Mesothelial cell of epicardium (in vitro differentiated cells): ENCODE data around the gene XCL1. TPM values are rescaled to one million over a fixed set of nuclear protein-coding genes. Genes with fewer than 3 reads are reported as not detected.

Experiments
- DNase-seq, 2 experiments: peaks; one replicate each; pipeline ENCODE4 v3.0.0; 2021; ENCODE audit warnings: low spot score in 2 of 2; ENCODE audit not compliant: unreplicated experiment in 2 of 2
- H3K27ac Mint-ChIP-seq: 2 replicates; pipeline ENCODE4 v1.8.0; 2021; ENCODE audit warnings: mixed read lengths
- H3K27me3 Mint-ChIP-seq: 2 replicates; pipeline ENCODE4 v1.8.0; 2021; ENCODE audit warnings: low read depth, mixed read lengths
- H3K36me3 Mint-ChIP-seq: 2 replicates; pipeline ENCODE4 v1.8.0; 2021; ENCODE audit warnings: mixed read lengths
- H3K4me1 Mint-ChIP-seq: 2 replicates; pipeline ENCODE4 v1.8.0; 2021; ENCODE audit warnings: mixed read lengths
- H3K4me3 Mint-ChIP-seq: 2 replicates; pipeline ENCODE4 v1.8.0; 2021; ENCODE audit warnings: mild to moderate bottlenecking, moderate library complexity, mixed read lengths
- H3K9me3 Mint-ChIP-seq: 2 replicates; pipeline ENCODE4 v1.8.0; 2021; ENCODE audit warnings: mixed read lengths
- CTCF ChIP-seq: fragments of 200-600 bp; sonication (generic); IDR thresholded peaks from one replicate; pipeline ENCODE4 v1.5.0; 2021; ENCODE audit warnings: antibody characterized with exemption; ENCODE audit not compliant: unreplicated experiment
- total RNA-seq: library from RNA; stranded (reverse); gene quantifications from 3 replicates; pipeline ENCODE4 v1.2.1, GENCODE V29; 2021

The XCL1 gene
- total RNA-seq, 1 donor from 2014 or later, result 0.16 TPM

- Mint-ChIP-seq H3K4me3 (no peak overlapping the region), H3K27me3 (no peaks in the 10 kb centered on the region), H3K36me3 (no peaks in the 10 kb centered on the region), H3K4me1 (no peaks in the 10 kb centered on the region), H3K9me3 (peaks cover 5% of the 10 kb centered on the region), H3K27ac (no peak overlapping the region)
- no peak for DNase-seq
- TF ChIP-seq CTCF, result no peak
Observed at GRCh38 chr1:168599641-168600040, 23.2 kb downstream of the XCL1 start.

GRCh38 chr1:168601051-168601450 is 24.6 kb downstream of the XCL1 start:
- no peak for DNase-seq
- peaks cover 5% of the 10 kb centered on the region for H3K9me3 Mint-ChIP-seq
- H3K4me3 Mint-ChIP-seq, result no peak overlapping the region
- no peaks in the 10 kb centered on the region for H3K27me3 Mint-ChIP-seq
- H3K4me1 Mint-ChIP-seq, result no peaks in the 10 kb centered on the region
- no peaks in the 10 kb centered on the region for H3K36me3 Mint-ChIP-seq
- H3K27ac Mint-ChIP-seq, result no peak overlapping the region
- TF ChIP-seq CTCF, result no peak

DNA sequence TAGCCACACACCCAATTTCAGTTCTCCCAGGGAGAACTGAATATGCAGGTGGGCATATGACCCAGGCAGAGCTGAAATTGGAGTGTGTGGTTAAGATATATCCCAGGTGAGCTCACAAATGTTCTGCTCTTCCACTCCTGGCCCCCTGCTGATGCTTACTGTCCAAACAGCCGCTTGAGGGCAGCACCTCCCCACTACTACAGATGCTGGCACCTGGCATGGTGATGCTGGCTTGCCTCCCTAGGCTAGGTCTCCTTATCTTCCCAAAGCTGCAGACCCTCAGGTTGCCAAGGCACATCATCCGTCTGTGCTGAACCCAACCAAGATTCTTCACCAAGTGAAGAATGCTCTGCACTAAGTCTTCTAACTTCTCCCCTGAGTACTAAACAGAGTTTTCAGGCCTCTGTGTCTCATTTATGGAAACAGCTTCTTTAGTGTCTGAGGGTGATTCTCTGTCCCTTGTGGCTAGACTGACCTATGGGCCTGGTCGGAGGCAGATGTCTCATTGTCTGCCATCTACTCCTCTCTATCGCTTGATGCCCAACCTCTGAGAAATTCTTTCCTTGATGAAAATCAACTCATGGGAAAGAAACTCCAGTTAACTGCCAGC is 27.2 kb downstream of the XCL1 start:
- H3K9me3 Mint-ChIP-seq, result no peaks in the 10 kb centered on the region
- no peaks in the 10 kb centered on the region for H3K27me3 Mint-ChIP-seq
- peak; percentile 60 to 82 for DNase-seq
- no peak overlapping the region for H3K4me3 Mint-ChIP-seq
- no peaks in the 10 kb centered on the region for H3K4me1 Mint-ChIP-seq
- H3K27ac Mint-ChIP-seq, result no peak overlapping the region
- no peaks in the 10 kb centered on the region for H3K36me3 Mint-ChIP-seq
- TF ChIP-seq CTCF, result peak; percentile 64

DNA sequence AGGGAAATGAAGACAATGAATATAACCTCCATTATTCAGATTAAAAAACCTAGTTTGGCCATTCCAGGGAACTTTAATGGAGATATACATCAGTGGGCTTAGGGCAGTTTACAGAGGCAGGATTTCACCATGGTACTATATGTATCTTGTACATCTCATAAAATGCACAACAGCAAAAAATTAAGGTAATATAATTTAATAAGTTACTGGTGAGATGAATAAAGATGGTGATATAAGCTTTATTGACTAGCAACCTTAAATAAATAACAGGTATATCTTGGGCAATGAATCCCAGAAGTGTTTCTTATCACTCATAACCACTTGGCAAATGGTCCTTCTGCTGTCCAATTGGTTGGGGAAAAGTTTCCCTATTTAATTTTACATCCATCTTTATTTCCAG is 29.0 kb downstream of the XCL1 start:
- Mint-ChIP-seq H3K27me3 (no peaks in the 10 kb centered on the region), H3K9me3 (no peaks in the 10 kb centered on the region), H3K4me1 (peaks cover 10% of the 10 kb centered on the region), H3K36me3 (no peaks in the 10 kb centered on the region), H3K4me3 (no peak overlapping the region), H3K27ac (no peak overlapping the region)
- DNase-seq, result no peak
- TF ChIP-seq CTCF, result no peak

DNA sequence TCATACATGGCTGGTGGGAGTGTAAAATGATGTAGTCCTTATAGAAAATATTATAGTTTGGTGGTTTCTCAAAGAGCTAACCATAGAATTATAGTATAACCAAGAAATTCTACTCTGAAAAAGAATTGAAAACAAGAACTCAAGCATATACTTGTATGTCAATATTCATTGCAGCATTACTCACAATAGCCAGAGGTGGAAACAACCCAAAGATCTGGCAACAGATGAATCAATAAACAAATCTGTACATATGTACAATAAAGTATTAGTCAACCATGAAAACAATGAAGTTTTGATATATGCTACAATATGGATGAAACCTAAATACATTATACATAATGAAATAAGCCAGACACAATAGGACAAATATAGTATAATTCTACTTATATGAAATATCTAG is 29.7 kb downstream of the XCL1 start:
- no peak for TF ChIP-seq CTCF
- H3K9me3 Mint-ChIP-seq, result no peaks in the 10 kb centered on the region
- no peak overlapping the region for H3K4me3 Mint-ChIP-seq
- no peak for DNase-seq
- H3K27ac Mint-ChIP-seq, result no peak overlapping the region
- no peaks in the 10 kb centered on the region for H3K36me3 Mint-ChIP-seq
- no peaks in the 10 kb centered on the region for H3K27me3 Mint-ChIP-seq
- peaks cover 10% of the 10 kb centered on the region for H3K4me1 Mint-ChIP-seq
